ENCODE measurements around the gene TGM2. TPM values are rescaled to one million over a fixed set of nuclear protein-coding genes. Genes with fewer than 3 reads are reported as not detected.

Gene TGM2
- total and polyA plus RNA-seq, 2 donors (not counting 3 experiments of a cell fraction or from before 2014, with no cell fraction given), result 861 to 868 TPM

DNA sequence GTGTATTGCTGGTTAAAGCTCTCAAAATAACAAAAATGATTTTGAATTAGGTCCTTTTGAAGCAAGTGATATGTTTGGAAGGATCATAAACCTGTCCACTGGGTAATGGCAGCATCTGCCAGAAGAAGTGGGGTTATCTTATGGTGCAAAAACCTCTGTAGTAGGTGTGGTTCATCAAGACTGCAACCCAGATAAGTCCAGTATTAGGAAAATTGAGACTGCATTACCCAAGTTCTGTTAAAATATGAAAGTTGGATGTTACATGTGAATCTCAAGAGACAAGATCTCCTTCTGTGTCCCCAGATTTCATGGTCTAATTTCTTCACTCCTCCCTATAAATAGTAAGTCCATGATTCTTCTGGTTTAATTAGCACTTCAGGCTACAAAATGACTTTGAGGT, 72.2 kb downstream of the TGM2 start:
- TF ChIP-seq POLR2A (IDR thresholded peaks at IDR 0.05; ENCODE audit: low read depth, low read length) (no peak), GATA2 (IDR thresholded peaks at IDR 0.05; ENCODE audit: insufficient read depth, insufficient read length, low read depth, low read length) (no peak), FOS (IDR thresholded peaks at IDR 0.05; ENCODE audit: borderline replicate concordance, insufficient read depth, low read length) (no peak), EZH2 (IDR thresholded peaks at IDR 0.05; ENCODE audit: borderline replicate concordance, low read depth, low read length, severe bottlenecking) (no peak), POLR2AphosphoS5 (IDR thresholded peaks at IDR 0.05; ENCODE audit: insufficient read depth, low read depth, low read length) (no peak), CTCF (IDR thresholded peaks at IDR 0.05; ENCODE audit: extremely low read depth in 1 of 2, insufficient read depth in 1 of 2, low read depth in 1 of 2, low read length in 2 of 2) (no peak), JUN (IDR thresholded peaks at IDR 0.05; ENCODE audit: borderline replicate concordance, insufficient read depth, insufficient read length, low read depth) (no peak), MYC (IDR thresholded peaks at IDR 0.05; ENCODE audit: low read depth, low read length) (no peak)
- TF ChIP-seq, protein P1, sequence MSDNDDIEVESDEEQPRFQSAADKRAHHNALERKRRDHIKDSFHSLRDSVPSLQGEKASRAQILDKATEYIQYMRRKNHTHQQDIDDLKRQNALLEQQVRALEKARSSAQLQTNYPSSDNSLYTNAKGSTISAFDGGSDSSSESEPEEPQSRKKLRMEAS (IDR thresholded peaks at IDR 0.05; ENCODE audit: insufficient read depth, insufficient read length), result no peak
- intact Hi-C loops (cut with micrococcal nuclease), result no loop called here
- no peak overlapping the region for H3K9ac ChIP-seq (replicated peaks; ENCODE audit: extremely low read depth, insufficient read depth, low read length)
- no peaks in the 10 kb centered on the region for H4K20me1 ChIP-seq (replicated peaks; ENCODE audit: control insufficient read depth, extremely low read depth, insufficient read depth, low read length)
- H3K4me2 ChIP-seq (ENCODE audit: insufficient read depth, low read length), result no peak overlapping the region
- no peak overlapping the region for H2AFZ ChIP-seq (ENCODE audit: low read depth, low read length)
- POLR2A ChIA-PET, result no interaction called here
- FAIRE-seq, result no peak
- DNase-seq (ENCODE audit: low read depth, low spot score), result no peak
- H3K27me3 ChIP-seq (ENCODE audit: control insufficient read depth in 2 of 2, insufficient read depth in 2 of 2, low read length in 2 of 2), result no peaks in the 10 kb centered on the region
- H3K4me3 ChIP-seq (replicated peaks in 1 of 3; ENCODE audit: insufficient read depth in 1 of 3, low read depth in 1 of 3, low read length in 3 of 3), result no peak overlapping the region
- peaks cover 0 to 2% of the 10 kb centered on the region in 2 experiments for H3K36me3 ChIP-seq (ENCODE audit: control insufficient read depth in 2 of 2, extremely low read depth in 1 of 2, insufficient read depth in 2 of 2, low read length in 2 of 2)
- no peaks in the 10 kb centered on the region for H3K79me2 ChIP-seq (ENCODE audit: control insufficient read depth, insufficient read depth, low read length)
- no peaks in the 10 kb centered on the region for H3K9me1 ChIP-seq (replicated peaks; ENCODE audit: control insufficient read depth, extremely low read depth, insufficient read depth, low read length)
- H3K4me1 ChIP-seq (ENCODE audit: control insufficient read depth, extremely low read depth, insufficient read depth, low read length), result peaks cover 29% of the 10 kb centered on the region
- no peaks in the 10 kb centered on the region for H3K9me3 ChIP-seq (replicated peaks; ENCODE audit: control insufficient read depth, insufficient read depth, low read length)
- BruUV-seq (replicated peaks), result no TSS peak
- CTCF ChIA-PET, result interaction anchor here (0.7 to 4.2 kb wide), 6 partner anchors 9 to 1842 kb away, joined by 3 to 20 read pairs (median 5); no protein-coding TSS in a partner anchor
- dilution Hi-C loops (cut with MboI; ENCODE audit: extremely low pct_ligation_motif_present, low sequenced_read_pairs), result no loop called here
- no peak overlapping the region for H3K27ac ChIP-seq (ENCODE audit: insufficient read depth, low read depth, low read length)
